Psoas muscle (tissue), 8 donors: ENCODE results near the gene GNG8. TPM values are rescaled to one million over a fixed set of nuclear protein-coding genes. Genes with fewer than 3 reads are reported as not detected.

Experiments
- ATAC-seq, 4 donors: fragments of 200-7000 bp; cut with Tn5 transposase; one replicate each; pipeline ENCODE4 v1.9.1; 2020; ENCODE audit warnings: moderate library complexity in 3 of 4, mild to moderate bottlenecking in 2 of 4
- DNase-seq, 2 donors: peaks; one replicate each; pipeline ENCODE4 v3.0.0-alpha.2; 2020
- H3K27ac ChIP-seq: fragments of 200-600 bp; one replicate; pipeline ENCODE4 v1.8.0; 2022
- H3K27me3 ChIP-seq, 3 donors: fragments of 200-600 bp in 1 of 3; one replicate each; pipeline versions ENCODE4 v1.6.1 to v1.8.0; 2013 to 2022; ENCODE audit warnings: low read length in 2 of 3, mild to moderate bottlenecking in 2 of 3, moderate library complexity in 1 of 3; ENCODE audit not compliant: insufficient read depth in 3 of 3
- H3K36me3 ChIP-seq, 2 donors: fragments of 200-600 bp in 1 of 2; one replicate each; pipeline versions ENCODE4 v1.6.1 to v1.8.0; 2013 to 2022; ENCODE audit warnings: low read depth in 1 of 2, mild to moderate bottlenecking in 1 of 2, moderate library complexity in 1 of 2; ENCODE audit not compliant: insufficient read depth in 1 of 2
- H3K4me1 ChIP-seq: fragments of 200-600 bp; one replicate; pipeline ENCODE4 v1.8.0; 2022
- H3K4me3 ChIP-seq: fragments of 200-600 bp; one replicate; pipeline ENCODE4 v1.8.0; 2022; ENCODE audit warnings: mild to moderate bottlenecking
- H3K9me3 ChIP-seq: fragments of 200-600 bp; one replicate; pipeline ENCODE4 v1.8.0; 2022
- CTCF ChIP-seq: fragments of 200-600 bp; IDR thresholded peaks from one replicate; pipeline ENCODE4 v1.8.0; 2022; ENCODE audit warnings: antibody characterized with exemption
- WGBS, 3 donors: extraction: QIAGEN DNeasy Blood & Tissue Kit; methylation state at CpG; one replicate each; pipeline versions ENCODE4 v1.1.6 to v1.1.7; 2013; 5-methylcytosine and 5-hydroxymethylcytosine counted together
- intact Hi-C, 2 donors: fragments of 100-400 bp; cut with DNase I; formaldehyde crosslinking; loops; one replicate each; pipeline versions ENCODE4 v1.11.0 to v1.14.2; 2022
- polyA plus RNA-seq, 3 donors: library from polyadenylated mRNA; stranded (reverse); fragments of 200-250 nt; gene quantifications; one replicate each; pipeline ENCODE4 v1.2.3, GENCODE V29; 2013
- total RNA-seq, 4 donors: library from RNA; stranded (reverse); fragmentation: NEBNext Ultra II Directional in 2 of 4; extraction: Animal tissue kit (Norgen Biotek cat#: 25700) in 2 of 4; gene quantifications; one replicate each; pipeline versions ENCODE4 v1.2.1 to v1.2.4, GENCODE V29; 2021 to 2023
- donor health status: healthy with polysubstance abuse.
- donor health status: DM: no; HTN: no; CAD: no; lungs with moderate emphysema.
- donor health status: Bipolar disorder and iron deficiency.
- donor health status: healthy.
- donor health status: DM: yes; HTN: yes; CAD: no.
- donor health status: DM: no; HTN: no; CAD: no.
- donor health status: DM: no; HTN: no; CAD: no.
- donor health status: DM: yes; HTN: yes; CAD: no.

Gene GNG8
- total and polyA plus RNA-seq, 7 donors: not detected

- H3K36me3 ChIP-seq: peaks cover 0 to 27% of the 10 kb centered on the region in 2 donors
- no peaks in the 10 kb centered on the region for H3K4me1 ChIP-seq
- TF ChIP-seq CTCF: no peak
- intact Hi-C loops: no loop called here
- no peak overlapping the region for H3K27ac ChIP-seq
- no peak for DNase-seq
- no peak overlapping the region for H3K4me3 ChIP-seq
- ATAC-seq: no peak
- no peaks in the 10 kb centered on the region for H3K27me3 ChIP-seq
- H3K9me3 ChIP-seq: no peaks in the 10 kb centered on the region
These were observed 34.8 kb upstream of the GNG8 start for GRCh38 chr19:46670813-46671212.

GRCh38 chr19:46668662-46669061 is 32.7 kb upstream of the GNG8 start:
- DNase-seq (no peak), ATAC-seq (no peak)
- TF ChIP-seq CTCF: no peak
- no peak overlapping the region for H3K27ac ChIP-seq
- peaks cover 0 to 9% of the 10 kb centered on the region in 2 donors for H3K36me3 ChIP-seq
- H3K4me3 ChIP-seq: no peak overlapping the region
- H3K9me3 ChIP-seq: no peaks in the 10 kb centered on the region
- WGBS, 3 donors: 90 to 98% (median 94%) methylated on average over 3 of the region's 3 CpGs
- intact Hi-C loops: no loop called here
- no peaks in the 10 kb centered on the region for H3K27me3 ChIP-seq
- H3K4me1 ChIP-seq: no peaks in the 10 kb centered on the region

GRCh38 chr19:46665072-46665471 is 29.1 kb upstream of the GNG8 start:
- H3K36me3 ChIP-seq: no peaks in the 10 kb centered on the region
- H3K4me1 ChIP-seq: peaks cover 11% of the 10 kb centered on the region
- H3K27me3 ChIP-seq: peaks cover 0 to 5% (median 4%) of the 10 kb centered on the region in 3 donors
- no peak for DNase-seq
- intact Hi-C loops: no loop called here
- ATAC-seq: no peak
- no peak overlapping the region for H3K4me3 ChIP-seq
- no peak for TF ChIP-seq CTCF
- no peak overlapping the region for H3K27ac ChIP-seq
- no peaks in the 10 kb centered on the region for H3K9me3 ChIP-seq
- 84% methylated on average over 8 of the region's 8 CpGs for WGBS, 3 donors

GRCh38 chr19:46661735-46662592 is 26.0 kb upstream of the GNG8 start:
- Histone ChIP-seq H3K36me3 (no peaks in the 10 kb centered on the region), H3K4me1 (peaks cover 14% of the 10 kb centered on the region), H3K27me3 (peaks cover 0 to 29% (median 5%) of the 10 kb centered on the region in 3 donors), H3K27ac (peak overlapping the region; percentile 67), H3K4me3 (peak overlapping the region; percentile 70), H3K9me3 (no peaks in the 10 kb centered on the region)
- DNase-seq (peak; percentile 84 to 90), ATAC-seq (peak; percentile 71 to 84 (median 74))
- intact Hi-C loops: loop anchor here (1.0 to 2.0 kb wide), 3 partner anchors 47 to 133 kb away; no protein-coding TSS in a partner anchor
- WGBS, 3 donors: 5 to 7% (median 6%) methylated on average over 19 of the region's 19 CpGs
- TF ChIP-seq CTCF: peak; percentile 90
